Measurements from ENCODE around the gene ASTN1.

DNA sequence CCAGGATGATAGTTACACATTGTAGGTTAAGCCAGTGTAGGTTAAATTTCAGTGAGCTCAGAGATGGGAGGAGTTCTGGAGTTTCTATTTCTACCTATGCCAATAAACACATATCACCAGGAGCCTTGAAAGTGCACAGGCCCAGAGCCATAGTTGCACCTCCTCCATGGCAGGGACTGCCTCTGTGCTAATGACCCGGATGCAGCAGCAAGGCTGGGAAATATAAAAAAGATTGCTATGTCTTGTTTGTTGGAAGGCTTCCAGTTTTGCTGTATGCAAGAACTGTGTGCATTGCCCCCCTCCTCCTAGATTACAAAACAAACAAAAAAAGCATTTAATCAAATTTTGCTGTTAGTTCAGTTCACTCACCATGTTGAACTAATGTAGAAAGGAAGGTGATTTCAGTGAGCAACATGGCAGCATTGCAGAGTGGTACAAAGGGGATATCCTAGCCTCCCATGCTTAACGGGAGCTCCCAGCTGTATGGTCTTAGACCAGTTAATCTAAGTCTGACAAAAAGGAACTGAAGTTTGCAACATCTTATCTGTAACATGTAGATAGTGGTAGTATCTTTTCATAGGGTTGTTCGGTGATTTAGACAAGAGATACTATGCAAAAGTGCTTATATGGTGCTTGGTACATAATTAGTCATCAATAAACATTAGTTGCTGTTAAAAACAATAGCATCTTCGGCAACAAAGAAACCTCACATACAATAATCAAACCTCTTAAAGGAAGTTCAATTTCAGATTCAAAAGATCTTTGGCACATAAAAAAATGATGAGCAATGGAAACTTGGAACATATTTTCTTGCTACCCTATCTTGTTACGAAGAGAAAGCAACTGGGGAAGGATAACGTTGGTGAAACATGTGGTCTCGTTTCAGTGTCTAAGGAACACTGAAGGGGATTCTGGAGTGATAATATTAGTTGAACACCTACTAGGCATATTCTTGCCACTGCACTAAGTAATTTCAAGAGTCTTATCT, 309.5 kb downstream of the ASTN1 start:
- TF ChIP-seq, protein P1, sequence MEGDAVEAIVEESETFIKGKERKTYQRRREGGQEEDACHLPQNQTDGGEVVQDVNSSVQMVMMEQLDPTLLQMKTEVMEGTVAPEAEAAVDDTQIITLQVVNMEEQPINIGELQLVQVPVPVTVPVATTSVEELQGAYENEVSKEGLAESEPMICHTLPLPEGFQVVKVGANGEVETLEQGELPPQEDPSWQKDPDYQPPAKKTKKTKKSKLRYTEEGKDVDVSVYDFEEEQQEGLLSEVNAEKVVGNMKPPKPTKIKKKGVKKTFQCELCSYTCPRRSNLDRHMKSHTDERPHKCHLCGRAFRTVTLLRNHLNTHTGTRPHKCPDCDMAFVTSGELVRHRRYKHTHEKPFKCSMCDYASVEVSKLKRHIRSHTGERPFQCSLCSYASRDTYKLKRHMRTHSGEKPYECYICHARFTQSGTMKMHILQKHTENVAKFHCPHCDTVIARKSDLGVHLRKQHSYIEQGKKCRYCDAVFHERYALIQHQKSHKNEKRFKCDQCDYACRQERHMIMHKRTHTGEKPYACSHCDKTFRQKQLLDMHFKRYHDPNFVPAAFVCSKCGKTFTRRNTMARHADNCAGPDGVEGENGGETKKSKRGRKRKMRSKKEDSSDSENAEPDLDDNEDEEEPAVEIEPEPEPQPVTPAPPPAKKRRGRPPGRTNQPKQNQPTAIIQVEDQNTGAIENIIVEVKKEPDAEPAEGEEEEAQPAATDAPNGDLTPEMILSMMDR (IDR thresholded peaks at IDR 0.05), result no peak
- TF ChIP-seq POLR2A (IDR thresholded peaks at IDR 0.05; ENCODE audit: low read depth), result no peak
